Adrenal gland (tissue), 12 donors: ENCODE results near the gene INTS1. TPM values are rescaled to one million over a fixed set of nuclear protein-coding genes. Genes with fewer than 3 reads are reported as not detected.

Experiments used
- DNase-seq, 7 donors: peaks; one replicate each; pipeline ENCODE4 v3.0.0-alpha.2; 2019 to 2020
- H3K27ac ChIP-seq, 5 donors: fragments of 200-600 bp; sonication (generic) in 4 of 5; 1 replicate in 3 of 5; 2 replicates in 2 of 5; pipeline versions ENCODE4 v1.5.1 to v1.8.0; 2016 to 2020; ENCODE audit warnings: mild to moderate bottlenecking in 1 of 5
- H3K27me3 ChIP-seq: fragments of 200-600 bp; 2 replicates; pipeline ENCODE4 v1.8.0; 2021
- H3K36me3 ChIP-seq, 2 donors: fragments of 200-600 bp; replicated peaks in 1 of 2; 1 replicate in 1 of 2; 2 replicates in 1 of 2; pipeline versions ENCODE4 v1.5.1 to v1.8.0; 2018 to 2022
- H3K4me1 ChIP-seq, 2 donors: fragments of 200-600 bp; replicated peaks in 1 of 2; 1 replicate in 1 of 2; 2 replicates in 1 of 2; pipeline versions ENCODE4 v1.5.1 to v1.8.0; 2018 to 2021
- H3K4me3 ChIP-seq, 4 donors: fragments of 200-600 bp; sonication (generic) in 3 of 4; one replicate each; pipeline ENCODE4 v1.5.1; 2016 to 2018
- H3K9me3 ChIP-seq, 3 donors: fragments of 200-600 bp; sonication (generic) in 1 of 3; replicated peaks in 1 of 3; 1 replicate in 2 of 3; 2 replicates in 1 of 3; pipeline versions ENCODE4 v1.5.1 to v1.8.0; 2016 to 2021
- CTCF ChIP-seq, 6 experiments: fragments of 450-650 bp in 4 of 6; fragments of 200-600 bp in 2 of 6; sonication (generic) in 1 of 6; IDR thresholded peaks; 1 replicate in 5 of 6; 2 replicates in 1 of 6; pipeline versions ENCODE4 v1.5.1 to v1.8.0; 2016 to 2021; ENCODE audit warnings: antibody characterized with exemption in 6 of 6, mild to moderate bottlenecking in 2 of 6, moderate library complexity in 1 of 6
- POLR2A ChIP-seq, 2 donors: fragments of 450-650 bp; IDR thresholded peaks; one replicate each; pipeline ENCODE4 v1.6.1; 2017; ENCODE audit warnings: antibody characterized with exemption in 2 of 2, mild to moderate bottlenecking in 2 of 2, moderate library complexity in 1 of 2
- WGBS, 4 donors: extraction: QIAGEN DNeasy Blood & Tissue Kit in 2 of 4; methylation state at CpG; one replicate each; pipeline versions ENCODE4 v1.1.5 to v1.1.7; 2013 to 2017; 5-methylcytosine and 5-hydroxymethylcytosine counted together
- intact Hi-C, 2 donors: fragments of 100-400 bp; cut with DNase I; formaldehyde crosslinking; loops; one replicate each; pipeline versions ENCODE4 v1.14.1 to v1.15.0; 2022 to 2023
- polyA plus RNA-seq, 3 donors: library from polyadenylated mRNA; stranded (reverse); fragments of 200-250 nt in 2 of 3; fragments of 350-450 nt in 1 of 3; fragmentation: Illumina TruSeq in 1 of 3; extraction: RNeasy Lipid Tissue Mini Kit (QIAGEN cat#74804) in 1 of 3; gene quantifications; one replicate each; pipeline ENCODE4 v1.2.3, GENCODE V29; 2013 to 2014
- total RNA-seq, 9 donors: library from RNA; depleted of rRNA in 4 of 9; stranded (reverse); fragments of >200 nt in 4 of 9; fragments of 120-200 nt in 1 of 9; fragmentation: NEBNext Ultra II Directional in 1 of 9; extraction: Animal tissue kit (Norgen Biotek cat#: 25700) in 1 of 9; gene quantifications; one replicate each; pipeline versions ENCODE4 v1.1.0 to v1.2.4, GENCODE V29; 2013 to 2023
- donor health status: healthy with polysubstance abuse.
- donor health status: Bipolar disorder and iron deficiency.
- donor health status: DM: yes; HTN: yes; CAD: no.
- donor health status: DM: no; HTN: no; CAD: no.
- donor health status: DM: no; HTN: no; CAD: no.
- donor health status: DM: yes; HTN: yes; CAD: no.

Gene INTS1
- total and polyA plus RNA-seq, 12 donors, result 4.7 to 152 (median 72.8) TPM

DNA sequence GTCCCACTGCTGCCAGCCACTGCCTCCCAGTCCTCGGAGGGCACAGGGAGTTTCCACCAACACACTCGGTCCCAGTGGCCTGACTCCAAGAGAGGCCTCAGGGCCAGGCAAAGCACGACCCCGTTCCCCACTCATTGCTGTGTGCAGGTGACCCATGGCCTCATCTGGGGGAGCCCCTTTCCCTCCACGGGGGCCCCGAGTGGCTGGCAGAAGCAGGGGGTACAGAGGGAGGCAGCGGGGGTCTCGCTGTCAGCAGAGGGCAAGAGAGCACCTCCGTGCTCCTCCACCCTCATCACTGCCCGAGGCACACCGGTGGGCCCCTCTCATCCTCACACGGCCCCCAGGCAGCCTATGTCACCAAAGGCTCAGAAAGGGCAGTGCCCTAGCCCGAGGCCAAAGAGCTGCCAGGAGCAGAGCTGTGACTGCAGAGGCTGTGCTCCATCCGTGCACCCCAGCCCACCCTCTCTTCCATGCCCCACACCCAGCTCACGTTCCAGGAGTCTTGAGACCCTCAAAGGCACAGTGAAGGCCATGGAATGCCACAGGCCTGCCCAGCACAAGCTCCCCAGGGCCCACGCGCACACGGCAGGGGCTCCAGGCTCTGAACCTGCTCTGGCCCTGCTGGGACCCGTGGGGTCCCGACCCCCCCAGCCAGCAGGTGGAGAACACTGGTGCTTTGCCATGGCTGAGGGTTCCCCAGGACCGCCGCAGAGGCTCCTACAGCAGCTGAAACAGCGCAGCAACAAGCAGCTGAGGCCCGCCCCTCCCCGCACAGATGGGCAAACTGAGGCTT, 70.9 kb downstream of the INTS1 start:
- TF ChIP-seq POLR2A (IDR thresholded peaks at IDR 0.05), result no peak
- TF ChIP-seq CTCF (IDR thresholded peaks at IDR 0.05), result no peak
- Histone ChIP-seq H3K4me3 (no peak overlapping the region), H3K27me3 (no peaks in the 10 kb centered on the region), H3K9me3 (no peaks in the 10 kb centered on the region), H3K27ac (no peak overlapping the region), H3K4me1 (no peaks in the 10 kb centered on the region), H3K36me3 (peaks cover 0 to 26% of the 10 kb centered on the region in 2 donors)
- intact Hi-C loops, result no loop called here
- no peak for DNase-seq
- WGBS, 4 donors, result 65 to 74% (median 69%) methylated on average over 9 to 25 of the region's 25 CpGs

GRCh38 chr7:1432411-1433082, 71.6 kb downstream of the INTS1 start:
- 11 to 34% (median 17%) methylated on average over 5 to 30 of the region's 30 CpGs for WGBS, 4 donors
- intact Hi-C loops, result no loop called here
- H3K36me3 ChIP-seq, result peaks cover 0 to 18% of the 10 kb centered on the region in 2 donors
- no peak overlapping the region for H3K4me3 ChIP-seq
- TF ChIP-seq CTCF (IDR thresholded peaks at IDR 0.05), result peak; percentile 84 to 98 (median 90)
- no peak for TF ChIP-seq POLR2A (IDR thresholded peaks at IDR 0.05)
- H3K27ac ChIP-seq, result no peak overlapping the region
- peak; percentile 56 to 82 (median 76) for DNase-seq
- H3K27me3 ChIP-seq, result no peaks in the 10 kb centered on the region
- no peaks in the 10 kb centered on the region for H3K9me3 ChIP-seq
- H3K4me1 ChIP-seq, result no peaks in the 10 kb centered on the region

DNA sequence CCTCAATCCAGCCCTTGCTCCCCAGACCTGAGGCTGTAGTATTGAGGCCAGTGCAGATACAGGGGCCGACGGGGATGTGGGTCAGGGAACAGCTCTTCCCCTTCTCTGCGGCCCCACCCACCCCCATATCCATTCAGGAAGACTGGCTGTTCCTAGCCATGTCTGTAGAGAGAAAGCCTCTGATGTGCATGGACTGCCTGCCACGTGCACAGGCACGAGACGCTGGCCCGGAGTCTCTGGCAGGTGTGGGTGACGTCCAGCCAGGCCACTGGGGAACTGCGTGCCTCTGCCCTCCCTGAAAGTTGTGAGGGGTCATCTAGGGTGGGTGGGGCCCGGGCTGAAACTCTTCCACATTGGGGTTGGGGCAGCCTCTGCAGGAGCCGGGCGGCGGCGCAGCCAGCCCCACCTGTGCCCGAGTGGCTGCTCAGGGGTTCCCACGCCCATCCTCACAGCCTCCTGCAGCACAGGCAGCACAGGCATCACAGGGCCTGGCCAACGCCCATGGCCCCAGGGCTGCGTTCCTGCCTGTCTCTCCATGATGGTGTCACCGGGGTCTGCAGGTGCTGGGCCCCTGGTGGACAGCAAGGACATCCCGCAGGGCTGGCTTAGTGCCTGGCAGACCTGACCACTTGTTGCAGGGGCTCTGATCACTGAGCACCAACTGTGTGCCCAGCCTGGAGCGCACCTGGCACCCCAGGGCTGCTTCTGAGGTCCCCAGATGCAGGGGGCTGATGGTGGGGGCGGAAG, 72.4 kb downstream of the INTS1 start:
- DNase-seq, result peak in 1 of 7 donors; percentile 43
- Histone ChIP-seq H3K9me3 (no peaks in the 10 kb centered on the region), H3K4me1 (no peaks in the 10 kb centered on the region), H3K36me3 (peaks cover 0 to 11% of the 10 kb centered on the region in 2 donors), H3K27ac (no peak overlapping the region), H3K27me3 (no peaks in the 10 kb centered on the region), H3K4me3 (no peak overlapping the region)
- intact Hi-C loops, result no loop called here
- TF ChIP-seq POLR2A (IDR thresholded peaks at IDR 0.05), result no peak
- no peak for TF ChIP-seq CTCF (IDR thresholded peaks at IDR 0.05)
- WGBS, 4 donors, result 10 to 37% (median 28%) methylated on average over 2 to 22 of the region's 22 CpGs

DNA sequence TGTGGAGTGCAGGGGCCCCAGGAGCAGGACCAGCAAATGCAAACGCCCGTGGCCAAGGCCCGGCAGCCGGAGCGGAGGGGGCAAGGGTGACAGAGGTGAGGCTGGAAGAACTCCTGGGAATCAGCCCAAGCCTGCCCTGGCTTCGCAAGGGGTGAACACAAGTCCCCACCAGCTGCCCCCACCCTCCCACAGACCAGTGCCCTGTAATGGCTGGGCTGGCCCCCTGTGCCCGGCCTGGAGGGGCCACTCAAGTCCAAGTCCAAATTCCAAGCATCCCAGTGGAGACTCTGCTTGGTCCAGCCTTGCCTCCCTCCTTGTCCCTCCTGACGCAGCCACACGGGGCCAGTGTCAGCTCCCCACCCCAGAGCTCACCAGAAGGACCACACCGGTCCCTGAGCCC, 73.0 kb downstream of the INTS1 start:
- no peaks in the 10 kb centered on the region for H3K9me3 ChIP-seq
- no peak overlapping the region for H3K4me3 ChIP-seq
- H3K36me3 ChIP-seq, result peaks cover 0 to 6% of the 10 kb centered on the region in 2 donors
- WGBS, 4 donors, result 46 to 54% (median 49%) methylated on average over 8 to 10 of the region's 10 CpGs
- intact Hi-C loops, result no loop called here
- DNase-seq, result peak in 1 of 7 donors; percentile 22
- no peaks in the 10 kb centered on the region for H3K27me3 ChIP-seq
- no peak for TF ChIP-seq POLR2A (IDR thresholded peaks at IDR 0.05)
- TF ChIP-seq CTCF (IDR thresholded peaks at IDR 0.05), result no peak
- H3K4me1 ChIP-seq, result no peaks in the 10 kb centered on the region
- H3K27ac ChIP-seq, result no peak overlapping the region
